GM23338 (cell line): ENCODE data around the gene GGA1. TPM values are rescaled to one million over a fixed set of nuclear protein-coding genes. Genes with fewer than 3 reads are reported as not detected.

Experiments used
- ATAC-seq: fragments of 200-7000 bp; cut with Tn5 transposase; 3 replicates; pipeline ENCODE4 v1.9.1; 2020
- DNase-seq: peaks from one replicate; pipeline ENCODE4 v3.0.0-alpha.2; 2015; ENCODE audit warnings: low spot score
- H2AFZ ChIP-seq: fragments of 200-600 bp; sonication (generic); 2 replicates; pipeline ENCODE4 v1.8.0; 2016; ENCODE audit warnings: antibody characterized with exemption, mild to moderate bottlenecking, moderate library complexity
- H3F3A ChIP-seq: fragments of 200-600 bp; sonication (generic); replicated peaks from 2 replicates; pipeline ENCODE4 v1.8.0; 2017; ENCODE audit warnings: antibody characterized with exemption, mixed run types, low read depth
- H3K27ac ChIP-seq: fragments of 200-600 bp; sonication (generic); 2 replicates; pipeline ENCODE4 v1.6.1; 2016; ENCODE audit warnings: low read depth
- H3K27me3 ChIP-seq: fragments of 200-600 bp; sonication (generic); 2 replicates; pipeline ENCODE4 v1.8.0; 2016; ENCODE audit warnings: mild to moderate bottlenecking, mixed run types, moderate library complexity; ENCODE audit not compliant: insufficient read depth
- H3K36me3 ChIP-seq: fragments of 200-600 bp; sonication (generic); 2 replicates; pipeline ENCODE4 v1.8.0; 2016; ENCODE audit warnings: mild to moderate bottlenecking; ENCODE audit not compliant: insufficient read depth
- H3K4me1 ChIP-seq: fragments of 200-600 bp; sonication (generic); 2 replicates; pipeline ENCODE4 v1.8.0; 2016; ENCODE audit warnings: mild to moderate bottlenecking, moderate library complexity; ENCODE audit not compliant: insufficient read depth
- H3K4me2 ChIP-seq: fragments of 200-600 bp; sonication (generic); 2 replicates; pipeline ENCODE4 v1.7.1; 2017; ENCODE audit warnings: mixed run types
- H3K4me3 ChIP-seq: fragments of 200-600 bp; sonication (generic); 2 replicates; pipeline ENCODE4 v1.6.1; 2016; ENCODE audit warnings: mixed run types
- H3K79me2 ChIP-seq: fragments of 200-600 bp; sonication (generic); replicated peaks from 2 replicates; pipeline ENCODE4 v1.8.0; 2017; ENCODE audit warnings: mild to moderate bottlenecking; ENCODE audit not compliant: insufficient read depth
- H3K9me2 ChIP-seq: fragments of 200-600 bp; sonication (generic); 2 replicates; pipeline ENCODE4 v1.8.0; 2017; ENCODE audit not compliant: insufficient read depth
- H4K20me1 ChIP-seq: fragments of 200-600 bp; sonication (generic); replicated peaks from 2 replicates; pipeline ENCODE4 v1.8.0; 2017; ENCODE audit warnings: mild to moderate bottlenecking; ENCODE audit not compliant: insufficient read depth
- H3K27ac Mint-ChIP-seq: 2 replicates; pipeline ENCODE4 v1.8.0; 2020; ENCODE audit warnings: inconsistent platforms, mild to moderate bottlenecking, moderate library complexity, mixed read lengths
- H3K27me3 Mint-ChIP-seq: 3 replicates; pipeline ENCODE4 v1.8.0; 2022; ENCODE audit warnings: low read depth, mild to moderate bottlenecking, moderate library complexity, mixed read lengths, inconsistent platforms; ENCODE audit not compliant: insufficient read depth, poor library complexity
- H3K36me3 Mint-ChIP-seq: 3 replicates; pipeline ENCODE4 v1.8.0; 2021; ENCODE audit warnings: low read depth, mild to moderate bottlenecking, inconsistent platforms, moderate library complexity, mixed read lengths
- H3K4me1 Mint-ChIP-seq: 3 replicates; pipeline ENCODE4 v1.8.0; 2020; ENCODE audit warnings: mild to moderate bottlenecking, inconsistent platforms, mixed read lengths
- H3K4me3 Mint-ChIP-seq: 3 replicates; pipeline ENCODE4 v1.8.0; 2021; ENCODE audit warnings: moderate library complexity, mild to moderate bottlenecking, inconsistent platforms, mixed read lengths
- H3K9me3 Mint-ChIP-seq: 3 replicates; pipeline ENCODE4 v1.8.0; 2020; ENCODE audit warnings: moderate library complexity, mild to moderate bottlenecking, inconsistent platforms, mixed read lengths
- EZH2 ChIP-seq: fragments of 200-600 bp; sonication (generic); IDR thresholded peaks from one replicate; pipeline ENCODE4 v1.8.0; 2017; ENCODE audit warnings: antibody characterized with exemption, mild to moderate bottlenecking, low read depth; ENCODE audit not compliant: unreplicated experiment
- EZH2phosphoT487 ChIP-seq: fragments of 200-600 bp; sonication (generic); IDR thresholded peaks from one replicate; pipeline ENCODE4 v1.8.1; 2018; ENCODE audit warnings: antibody characterized with exemption; ENCODE audit not compliant: unreplicated experiment
- ZNF114 ChIP-seq: fragments of 250-450 bp; sonication (Bioruptor Pico); IDR thresholded peaks from 2 replicates; pipeline ENCODE4 v1.5.0; 2020; ENCODE audit warnings: mild to moderate bottlenecking, moderate library complexity
- ZNF331 ChIP-seq: fragments of 250-450 bp; sonication (Bioruptor Pico); IDR thresholded peaks from 2 replicates; pipeline ENCODE4 v1.5.0; 2020; ENCODE audit warnings: low read depth, mild to moderate bottlenecking, moderate library complexity
- polyA plus RNA-seq: library from polyadenylated mRNA; unstranded; fragments of >200 nt; fragmentation: Nextera tagmentation; extraction: Ambion mirVana; gene quantifications from 2 replicates; pipeline ENCODE4 v1.2.1, GENCODE V29; 2016
- total RNA-seq: library from RNA; depleted of rRNA; stranded (reverse); fragments of >200 nt; shearing (Covaris generic); gene quantifications from 2 replicates; pipeline ENCODE4 v1.2.3, GENCODE V29; 2014
- TF ChIP-seq, protein P1 (sequence below): fragments of 250-450 bp; sonication (Bioruptor Pico); IDR thresholded peaks from 2 replicates; pipeline ENCODE4 v1.5.0; 2020; ENCODE audit warnings: mild to moderate bottlenecking, moderate library complexity
- TF ChIP-seq, protein P2 (sequence below): IDR thresholded peaks from 2 replicates; pipeline ENCODE4 v1.6.1; 2016; ENCODE audit warnings: antibody characterized with exemption
- TF ChIP-seq, protein P3 (sequence below): IDR thresholded peaks from one replicate; pipeline ENCODE4 v1.6.1; 2018; ENCODE audit warnings: antibody characterized with exemption; ENCODE audit not compliant: unreplicated experiment

GGA1 gene
- total and polyA plus RNA-seq, 2 experiments from 2014 or later, result 36.9 to 57.1 TPM

DNA sequence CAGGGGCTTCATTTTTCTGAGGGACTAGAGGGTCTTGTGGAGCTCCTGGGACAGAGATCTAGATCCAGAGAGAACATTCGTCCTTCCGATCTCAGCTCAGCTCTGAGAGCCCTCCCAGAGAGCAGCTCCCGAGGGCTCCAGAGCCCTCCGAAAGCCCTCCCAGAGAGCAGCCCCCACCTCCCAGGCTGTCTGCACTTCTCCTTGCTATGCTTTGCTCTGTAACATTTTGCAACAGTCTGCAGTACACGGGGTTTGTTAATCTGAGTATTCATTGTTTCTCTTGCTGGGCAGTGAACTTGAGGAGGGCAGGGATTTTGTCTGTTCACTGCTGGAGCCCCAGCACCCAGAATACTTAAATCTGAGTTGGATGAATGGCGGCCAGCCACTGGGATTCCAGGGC lies 2.6 kb downstream of the GGA1 start (continued):
- TF ChIP-seq, protein P1, sequence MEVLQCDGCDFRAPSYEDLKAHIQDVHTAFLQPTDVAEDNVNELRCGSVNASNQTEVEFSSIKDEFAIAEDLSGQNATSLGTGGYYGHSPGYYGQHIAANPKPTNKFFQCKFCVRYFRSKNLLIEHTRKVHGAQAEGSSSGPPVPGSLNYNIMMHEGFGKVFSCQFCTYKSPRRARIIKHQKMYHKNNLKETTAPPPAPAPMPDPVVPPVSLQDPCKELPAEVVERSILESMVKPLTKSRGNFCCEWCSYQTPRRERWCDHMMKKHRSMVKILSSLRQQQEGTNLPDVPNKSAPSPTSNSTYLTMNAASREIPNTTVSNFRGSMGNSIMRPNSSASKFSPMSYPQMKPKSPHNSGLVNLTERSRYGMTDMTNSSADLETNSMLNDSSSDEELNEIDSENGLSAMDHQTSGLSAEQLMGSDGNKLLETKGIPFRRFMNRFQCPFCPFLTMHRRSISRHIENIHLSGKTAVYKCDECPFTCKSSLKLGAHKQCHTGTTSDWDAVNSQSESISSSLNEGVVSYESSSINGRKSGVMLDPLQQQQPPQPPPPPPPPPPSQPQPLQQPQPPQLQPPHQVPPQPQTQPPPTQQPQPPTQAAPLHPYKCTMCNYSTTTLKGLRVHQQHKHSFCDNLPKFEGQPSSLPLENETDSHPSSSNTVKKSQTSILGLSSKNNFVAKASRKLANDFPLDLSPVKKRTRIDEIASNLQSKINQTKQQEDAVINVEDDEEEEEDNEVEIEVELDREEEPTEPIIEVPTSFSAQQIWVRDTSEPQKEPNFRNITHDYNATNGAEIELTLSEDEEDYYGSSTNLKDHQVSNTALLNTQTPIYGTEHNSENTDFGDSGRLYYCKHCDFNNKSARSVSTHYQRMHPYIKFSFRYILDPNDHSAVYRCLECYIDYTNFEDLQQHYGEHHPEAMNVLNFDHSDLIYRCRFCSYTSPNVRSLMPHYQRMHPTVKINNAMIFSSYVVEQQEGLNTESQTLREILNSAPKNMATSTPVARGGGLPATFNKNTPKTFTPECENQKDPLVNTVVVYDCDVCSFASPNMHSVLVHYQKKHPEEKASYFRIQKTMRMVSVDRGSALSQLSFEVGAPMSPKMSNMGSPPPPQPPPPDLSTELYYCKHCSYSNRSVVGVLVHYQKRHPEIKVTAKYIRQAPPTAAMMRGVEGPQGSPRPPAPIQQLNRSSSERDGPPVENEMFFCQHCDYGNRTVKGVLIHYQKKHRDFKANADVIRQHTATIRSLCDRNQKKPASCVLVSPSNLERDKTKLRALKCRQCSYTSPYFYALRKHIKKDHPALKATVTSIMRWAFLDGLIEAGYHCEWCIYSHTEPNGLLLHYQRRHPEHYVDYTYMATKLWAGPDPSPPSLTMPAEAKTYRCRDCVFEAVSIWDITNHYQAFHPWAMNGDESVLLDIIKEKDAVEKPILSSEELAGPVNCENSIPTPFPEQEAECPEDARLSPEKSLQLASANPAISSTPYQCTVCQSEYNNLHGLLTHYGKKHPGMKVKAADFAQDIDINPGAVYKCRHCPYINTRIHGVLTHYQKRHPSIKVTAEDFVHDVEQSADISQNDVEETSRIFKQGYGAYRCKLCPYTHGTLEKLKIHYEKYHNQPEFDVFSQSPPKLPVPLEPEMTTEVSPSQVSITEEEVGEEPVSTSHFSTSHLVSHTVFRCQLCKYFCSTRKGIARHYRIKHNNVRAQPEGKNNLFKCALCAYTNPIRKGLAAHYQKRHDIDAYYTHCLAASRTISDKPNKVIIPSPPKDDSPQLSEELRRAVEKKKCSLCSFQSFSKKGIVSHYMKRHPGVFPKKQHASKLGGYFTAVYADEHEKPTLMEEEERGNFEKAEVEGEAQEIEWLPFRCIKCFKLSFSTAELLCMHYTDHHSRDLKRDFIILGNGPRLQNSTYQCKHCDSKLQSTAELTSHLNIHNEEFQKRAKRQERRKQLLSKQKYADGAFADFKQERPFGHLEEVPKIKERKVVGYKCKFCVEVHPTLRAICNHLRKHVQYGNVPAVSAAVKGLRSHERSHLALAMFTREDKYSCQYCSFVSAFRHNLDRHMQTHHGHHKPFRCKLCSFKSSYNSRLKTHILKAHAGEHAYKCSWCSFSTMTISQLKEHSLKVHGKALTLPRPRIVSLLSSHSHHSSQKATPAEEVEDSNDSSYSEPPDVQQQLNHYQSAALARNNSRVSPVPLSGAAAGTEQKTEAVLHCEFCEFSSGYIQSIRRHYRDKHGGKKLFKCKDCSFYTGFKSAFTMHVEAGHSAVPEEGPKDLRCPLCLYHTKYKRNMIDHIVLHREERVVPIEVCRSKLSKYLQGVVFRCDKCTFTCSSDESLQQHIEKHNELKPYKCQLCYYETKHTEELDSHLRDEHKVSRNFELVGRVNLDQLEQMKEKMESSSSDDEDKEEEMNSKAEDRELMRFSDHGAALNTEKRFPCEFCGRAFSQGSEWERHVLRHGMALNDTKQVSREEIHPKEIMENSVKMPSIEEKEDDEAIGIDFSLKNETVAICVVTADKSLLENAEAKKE (CRISPR knock-in tag), result no peak

DNA sequence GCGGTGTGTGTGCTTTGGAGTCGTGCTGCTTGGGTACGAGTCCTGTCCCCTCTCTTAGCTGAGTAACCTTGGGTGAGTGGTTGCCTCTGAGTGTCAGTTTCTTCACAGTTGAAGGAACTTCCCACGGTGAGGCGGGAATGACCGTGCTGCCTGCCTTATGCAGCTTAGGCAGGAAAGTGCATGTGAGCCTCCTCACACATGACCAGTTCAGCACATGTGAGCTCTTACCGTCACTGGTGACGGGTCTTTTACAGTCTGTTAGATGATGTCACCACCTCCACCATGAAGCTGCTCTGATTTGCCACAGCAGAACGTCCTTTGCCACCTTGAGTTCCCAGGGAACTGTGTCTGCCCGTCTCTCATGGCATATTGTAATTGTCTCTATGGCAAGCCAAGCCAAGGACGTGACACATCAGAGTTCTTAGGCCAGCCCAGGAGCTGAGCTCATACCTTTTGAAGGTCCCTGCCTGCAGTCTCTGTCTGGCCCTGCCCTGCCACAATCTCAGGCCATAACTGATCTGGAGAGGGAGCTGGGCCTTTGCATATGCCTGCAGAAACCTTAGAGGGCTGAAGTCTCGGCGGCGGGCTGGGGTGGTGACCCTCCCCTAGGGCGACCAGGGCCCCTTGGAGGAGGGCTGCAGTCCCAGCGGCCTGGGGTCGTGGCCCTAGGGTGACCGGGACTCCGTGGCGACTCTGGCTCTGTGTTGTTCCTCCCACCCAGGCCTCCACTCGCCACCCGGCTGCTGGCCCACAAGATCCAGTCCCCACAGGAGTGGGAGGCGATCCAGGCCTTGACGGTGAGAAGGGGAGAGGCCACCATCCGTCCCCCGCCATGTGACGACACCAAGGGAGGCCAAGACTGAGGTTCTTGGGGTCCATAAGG lies 7.8 kb downstream of the GGA1 start:
- H2AFZ ChIP-seq, result no peak overlapping the region
- 0 out of 2 replicates have a peak, but pooled peaks cover 6% of the 10 kb centered on the region for H3K36me3 ChIP-seq
- Mint-ChIP-seq H3K27ac (no peak overlapping the region), H3K4me1 (no peaks in the 10 kb centered on the region), H3K9me3 (no peaks in the 10 kb centered on the region), H3K36me3 (peaks cover 33% of the 10 kb centered on the region), H3K27me3 (peaks cover 11% of the 10 kb centered on the region), H3K4me3 (no peak overlapping the region)
- no peak overlapping the region for H3K27ac ChIP-seq
- peaks cover 4% of the 10 kb centered on the region; the same call in 1 of the 2 replicates for H3K79me2 ChIP-seq
- H3K4me2 ChIP-seq, result no peak overlapping the region
- H3K27me3 ChIP-seq, result no peaks in the 10 kb centered on the region
- ATAC-seq (no peak), DNase-seq (no peak)
- peaks cover 4% of the 10 kb centered on the region for H4K20me1 ChIP-seq
- H3K4me1 ChIP-seq, result no peaks in the 10 kb centered on the region
- H3K9me2 ChIP-seq, result no peaks in the 10 kb centered on the region
- no peak overlapping the region for H3K4me3 ChIP-seq
- H3F3A ChIP-seq, result no peaks in the 10 kb centered on the region
- TF ChIP-seq ZNF114 (no peak), EZH2 (no peak), EZH2phosphoT487 (no peak), ZNF331 (no peak)
- TF ChIP-seq, protein P2, sequence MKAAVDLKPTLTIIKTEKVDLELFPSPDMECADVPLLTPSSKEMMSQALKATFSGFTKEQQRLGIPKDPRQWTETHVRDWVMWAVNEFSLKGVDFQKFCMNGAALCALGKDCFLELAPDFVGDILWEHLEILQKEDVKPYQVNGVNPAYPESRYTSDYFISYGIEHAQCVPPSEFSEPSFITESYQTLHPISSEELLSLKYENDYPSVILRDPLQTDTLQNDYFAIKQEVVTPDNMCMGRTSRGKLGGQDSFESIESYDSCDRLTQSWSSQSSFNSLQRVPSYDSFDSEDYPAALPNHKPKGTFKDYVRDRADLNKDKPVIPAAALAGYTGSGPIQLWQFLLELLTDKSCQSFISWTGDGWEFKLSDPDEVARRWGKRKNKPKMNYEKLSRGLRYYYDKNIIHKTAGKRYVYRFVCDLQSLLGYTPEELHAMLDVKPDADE, result no peak
- TF ChIP-seq, protein P3, sequence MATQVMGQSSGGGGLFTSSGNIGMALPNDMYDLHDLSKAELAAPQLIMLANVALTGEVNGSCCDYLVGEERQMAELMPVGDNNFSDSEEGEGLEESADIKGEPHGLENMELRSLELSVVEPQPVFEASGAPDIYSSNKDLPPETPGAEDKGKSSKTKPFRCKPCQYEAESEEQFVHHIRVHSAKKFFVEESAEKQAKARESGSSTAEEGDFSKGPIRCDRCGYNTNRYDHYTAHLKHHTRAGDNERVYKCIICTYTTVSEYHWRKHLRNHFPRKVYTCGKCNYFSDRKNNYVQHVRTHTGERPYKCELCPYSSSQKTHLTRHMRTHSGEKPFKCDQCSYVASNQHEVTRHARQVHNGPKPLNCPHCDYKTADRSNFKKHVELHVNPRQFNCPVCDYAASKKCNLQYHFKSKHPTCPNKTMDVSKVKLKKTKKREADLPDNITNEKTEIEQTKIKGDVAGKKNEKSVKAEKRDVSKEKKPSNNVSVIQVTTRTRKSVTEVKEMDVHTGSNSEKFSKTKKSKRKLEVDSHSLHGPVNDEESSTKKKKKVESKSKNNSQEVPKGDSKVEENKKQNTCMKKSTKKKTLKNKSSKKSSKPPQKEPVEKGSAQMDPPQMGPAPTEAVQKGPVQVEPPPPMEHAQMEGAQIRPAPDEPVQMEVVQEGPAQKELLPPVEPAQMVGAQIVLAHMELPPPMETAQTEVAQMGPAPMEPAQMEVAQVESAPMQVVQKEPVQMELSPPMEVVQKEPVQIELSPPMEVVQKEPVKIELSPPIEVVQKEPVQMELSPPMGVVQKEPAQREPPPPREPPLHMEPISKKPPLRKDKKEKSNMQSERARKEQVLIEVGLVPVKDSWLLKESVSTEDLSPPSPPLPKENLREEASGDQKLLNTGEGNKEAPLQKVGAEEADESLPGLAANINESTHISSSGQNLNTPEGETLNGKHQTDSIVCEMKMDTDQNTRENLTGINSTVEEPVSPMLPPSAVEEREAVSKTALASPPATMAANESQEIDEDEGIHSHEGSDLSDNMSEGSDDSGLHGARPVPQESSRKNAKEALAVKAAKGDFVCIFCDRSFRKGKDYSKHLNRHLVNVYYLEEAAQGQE, result no peak
